KMS-11 (cell line): ENCODE measurements around the gene GAS2L1.

ENCODE experiments used
- H2AFZ ChIP-seq: fragments of 200-600 bp; sonication (generic); 2 replicates; pipeline ENCODE4 v1.6.1; 2016; ENCODE audit warnings: antibody characterized with exemption, mixed run types, low read depth
- H3K27ac ChIP-seq: fragments of 200-600 bp; sonication (generic); 2 replicates; pipeline ENCODE4 v1.6.1; 2016; ENCODE audit warnings: mild to moderate bottlenecking, mixed run types
- H3K27me3 ChIP-seq: fragments of 200-600 bp; sonication (generic); 2 replicates; pipeline ENCODE4 v1.6.1; 2017; ENCODE audit warnings: mild to moderate bottlenecking, low read depth, mixed run types, moderate library complexity; ENCODE audit not compliant: insufficient read depth
- H3K36me3 ChIP-seq: fragments of 200-600 bp; sonication (generic); 2 replicates; pipeline ENCODE4 v1.6.1; 2017; ENCODE audit warnings: mild to moderate bottlenecking, mixed run types; ENCODE audit not compliant: insufficient read depth
- H3K4me1 ChIP-seq: fragments of 200-600 bp; sonication (generic); 2 replicates; pipeline ENCODE4 v1.6.1; 2016; ENCODE audit warnings: mild to moderate bottlenecking, low read depth, mixed run types; ENCODE audit not compliant: poor library complexity, severe bottlenecking
- H3K4me2 ChIP-seq: fragments of 200-600 bp; sonication (generic); 2 replicates; pipeline ENCODE4 v1.7.0; 2016; ENCODE audit warnings: mild to moderate bottlenecking, mixed run types
- H3K4me3 ChIP-seq: fragments of 200-600 bp; sonication (generic); IDR thresholded peaks from 2 replicates; pipeline ENCODE4 v1.6.1; 2017; ENCODE audit warnings: low read depth, low read length, mixed read lengths; ENCODE audit not compliant: insufficient read depth
- H3K79me2 ChIP-seq: fragments of 200-600 bp; sonication (generic); 2 replicates; pipeline ENCODE4 v1.6.1; 2016; ENCODE audit warnings: low read depth, mixed run types; ENCODE audit not compliant: insufficient read depth
- H3K9ac ChIP-seq: fragments of 200-600 bp; sonication (generic); 2 replicates; pipeline ENCODE4 v1.6.1; 2016; ENCODE audit warnings: mild to moderate bottlenecking, mixed run types
- H4K20me1 ChIP-seq: fragments of 200-600 bp; sonication (generic); 2 replicates; pipeline ENCODE4 v1.6.1; 2016; ENCODE audit warnings: mild to moderate bottlenecking, mixed run types; ENCODE audit not compliant: insufficient read depth
- TF ChIP-seq, protein P1 (sequence below): fragments of 200-600 bp; sonication (generic); conservative IDR thresholded peaks from 2 replicates; pipeline ENCODE4 v1.6.1; 2017; ENCODE audit warnings: low read depth, mild to moderate bottlenecking, antibody characterized with exemption, low read length, moderate library complexity, mixed read lengths

Gene GAS2L1

GRCh38 chr22:29314537-29315285, 8.3 kb downstream of the GAS2L1 start:
- Histone ChIP-seq H3K4me1 (no peaks in the 10 kb centered on the region), H3K36me3 (no peaks in the 10 kb centered on the region), H4K20me1 (no peaks in the 10 kb centered on the region), H3K4me3 (no peak overlapping the region), H3K27me3 (peaks cover 16% of the 10 kb centered on the region; the same call in 1 of the 2 replicates), H3K27ac (no peak overlapping the region), H3K4me2 (no peak overlapping the region), H3K9ac (no peak overlapping the region), H3K79me2 (no peaks in the 10 kb centered on the region), H2AFZ (no peak overlapping the region)
- TF ChIP-seq, protein P1, sequence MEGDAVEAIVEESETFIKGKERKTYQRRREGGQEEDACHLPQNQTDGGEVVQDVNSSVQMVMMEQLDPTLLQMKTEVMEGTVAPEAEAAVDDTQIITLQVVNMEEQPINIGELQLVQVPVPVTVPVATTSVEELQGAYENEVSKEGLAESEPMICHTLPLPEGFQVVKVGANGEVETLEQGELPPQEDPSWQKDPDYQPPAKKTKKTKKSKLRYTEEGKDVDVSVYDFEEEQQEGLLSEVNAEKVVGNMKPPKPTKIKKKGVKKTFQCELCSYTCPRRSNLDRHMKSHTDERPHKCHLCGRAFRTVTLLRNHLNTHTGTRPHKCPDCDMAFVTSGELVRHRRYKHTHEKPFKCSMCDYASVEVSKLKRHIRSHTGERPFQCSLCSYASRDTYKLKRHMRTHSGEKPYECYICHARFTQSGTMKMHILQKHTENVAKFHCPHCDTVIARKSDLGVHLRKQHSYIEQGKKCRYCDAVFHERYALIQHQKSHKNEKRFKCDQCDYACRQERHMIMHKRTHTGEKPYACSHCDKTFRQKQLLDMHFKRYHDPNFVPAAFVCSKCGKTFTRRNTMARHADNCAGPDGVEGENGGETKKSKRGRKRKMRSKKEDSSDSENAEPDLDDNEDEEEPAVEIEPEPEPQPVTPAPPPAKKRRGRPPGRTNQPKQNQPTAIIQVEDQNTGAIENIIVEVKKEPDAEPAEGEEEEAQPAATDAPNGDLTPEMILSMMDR: no peak

DNA sequence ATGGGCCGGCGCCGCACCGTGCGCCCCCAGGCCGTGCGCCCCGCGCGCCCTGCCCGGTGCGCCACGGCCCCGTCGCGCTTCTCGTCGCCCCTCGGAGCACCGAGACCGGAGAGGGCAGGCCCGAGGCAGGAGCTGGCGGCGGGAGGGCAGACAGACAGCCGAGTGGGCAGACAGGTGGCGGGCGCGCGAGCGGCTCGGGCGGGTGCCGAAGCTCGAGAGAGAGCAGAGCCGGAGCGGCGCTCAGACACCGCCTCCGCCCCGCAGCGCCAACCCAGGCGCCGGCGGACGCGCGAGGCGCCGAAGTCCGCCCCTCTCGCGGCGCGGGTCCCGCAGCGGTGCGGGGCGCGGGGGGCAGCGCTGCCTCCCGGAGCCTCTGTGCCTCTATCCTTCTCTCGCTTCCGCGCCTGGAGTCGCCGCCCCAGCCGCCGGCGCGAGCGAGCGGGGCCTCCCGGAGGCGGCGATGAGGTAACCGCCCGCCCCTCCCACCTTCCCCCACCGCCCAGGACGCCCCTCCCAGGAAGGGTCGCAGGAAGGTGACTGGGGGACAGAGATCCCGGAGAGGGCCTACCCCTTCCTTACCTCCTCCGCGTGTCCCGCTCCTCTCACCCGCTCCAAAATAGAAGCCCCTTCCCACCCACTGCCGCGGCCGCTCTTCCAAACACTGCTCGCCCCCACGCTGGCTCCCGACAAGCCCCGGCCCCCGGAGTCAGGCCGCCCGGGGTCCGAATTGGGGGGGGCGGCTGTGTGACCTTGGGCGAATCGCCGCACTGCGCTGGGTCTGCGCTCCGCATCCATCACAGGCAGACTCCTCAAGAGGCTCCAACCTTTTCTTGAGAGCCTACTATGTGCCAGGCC, 9.1 kb downstream of the GAS2L1 start, which contains the start of gene RASL10A:
Gene RASL10A, minus strand, starts transcription at position 412 of the 855 bp plus-strand sequence. CDS start 451 bp downstream, outside the sequence.
- TF ChIP-seq, protein P1: no peak
- H3K4me2 ChIP-seq: no peak within 1 kb of the TSS
- peaks cover 16% of the 10 kb centered on the region; the same call in 1 of the 2 replicates for H3K27me3 ChIP-seq
- H4K20me1 ChIP-seq: no peaks in the 10 kb centered on the region
- H3K4me1 ChIP-seq: no peaks in the 10 kb centered on the region
- H3K27ac ChIP-seq: no peak within 1 kb of the TSS
- no peaks in the 10 kb centered on the region for H3K36me3 ChIP-seq
- H3K79me2 ChIP-seq: no peaks in the 10 kb centered on the region
- no peak within 1 kb of the TSS for H3K9ac ChIP-seq
- H3K4me3 ChIP-seq: no peak within 1 kb of the TSS
- no peak within 1 kb of the TSS for H2AFZ ChIP-seq

GRCh38 chr22:29316141-29316828, 9.8 kb downstream of the GAS2L1 start:
- Histone ChIP-seq H4K20me1 (no peaks in the 10 kb centered on the region), H3K27me3 (peaks cover 14% of the 10 kb centered on the region; the same call in 1 of the 2 replicates), H3K4me2 (no peak overlapping the region), H3K36me3 (no peaks in the 10 kb centered on the region), H3K4me1 (no peaks in the 10 kb centered on the region), H3K9ac (no peak overlapping the region), H3K4me3 (no peak overlapping the region), H3K79me2 (no peaks in the 10 kb centered on the region), H2AFZ (no peak overlapping the region), H3K27ac (no peak overlapping the region)
- TF ChIP-seq, protein P1: no peak

- TF ChIP-seq, protein P1: no peak
- H3K27me3 ChIP-seq: peaks cover 5% of the 10 kb centered on the region; the same call in 1 of the 2 replicates
- H3K36me3 ChIP-seq: no peaks in the 10 kb centered on the region
Measured at GRCh38 chr22:29317827-29318454, 11.5 kb downstream of the GAS2L1 start.

More at GRCh38 chr22:29317827-29318454, 11.5 kb downstream of the GAS2L1 start:
- Histone ChIP-seq H3K79me2 (no peaks in the 10 kb centered on the region), H3K4me2 (no peak overlapping the region), H4K20me1 (no peaks in the 10 kb centered on the region), H3K9ac (no peak overlapping the region), H2AFZ (no peak overlapping the region), H3K27ac (no peak overlapping the region), H3K4me1 (no peaks in the 10 kb centered on the region), H3K4me3 (no peak overlapping the region)
